Uterus (tissue), 4 donors: ENCODE data around the gene RCHY1. TPM values are rescaled to one million over a fixed set of nuclear protein-coding genes. Genes with fewer than 3 reads are reported as not detected.
"Not testable (repeated sequence)": the region's sequence is repeated elsewhere in the genome, so short reads cannot be mapped to it uniquely, and the experiment has no call there.

Experiments
- DNase-seq, 2 donors: peaks; one replicate each; pipeline ENCODE4 v3.0.0-alpha.2; 2019 to 2020
- H3K27ac ChIP-seq, 2 donors: fragments of 200-600 bp; sonication (generic); 1 replicate in 1 of 2; 2 replicates in 1 of 2; pipeline ENCODE4 v1.5.1; 2016 to 2018
- H3K27me3 ChIP-seq, 2 donors: fragments of 200-600 bp; sonication (generic); one replicate each; pipeline ENCODE4 v1.5.1; 2018 to 2019; ENCODE audit warnings: control low read depth in 1 of 2
- H3K36me3 ChIP-seq, 2 donors: fragments of 200-600 bp; sonication (generic); one replicate each; pipeline ENCODE4 v1.5.1; 2019; ENCODE audit warnings: control low read depth in 1 of 2
- H3K4me1 ChIP-seq, 2 donors: fragments of 200-600 bp; sonication (generic); one replicate each; pipeline ENCODE4 v1.5.1; 2018 to 2019; ENCODE audit warnings: control low read depth in 1 of 2
- H3K4me3 ChIP-seq, 2 donors: fragments of 200-600 bp; sonication (generic); 1 replicate in 1 of 2; 2 replicates in 1 of 2; pipeline ENCODE4 v1.5.1; 2018 to 2019; ENCODE audit warnings: mild to moderate bottlenecking in 1 of 2
- H3K9me3 ChIP-seq, 2 donors: fragments of 200-600 bp; sonication (generic); one replicate each; pipeline ENCODE4 v1.5.1; 2019; ENCODE audit warnings: control low read depth in 1 of 2
- CTCF ChIP-seq, 4 experiments: fragments of 200-600 bp in 2 of 4; fragments of 450-650 bp in 2 of 4; sonication (generic) in 2 of 4; IDR thresholded peaks; one replicate each; pipeline ENCODE4 v1.5.1; 2016 to 2019; ENCODE audit warnings: antibody characterized with exemption in 4 of 4, mild to moderate bottlenecking in 2 of 4, moderate library complexity in 1 of 4
- POLR2A ChIP-seq, 2 donors: fragments of 450-650 bp; IDR thresholded peaks; one replicate each; pipeline ENCODE4 v1.6.1; 2016; ENCODE audit warnings: antibody characterized with exemption in 2 of 2, mild to moderate bottlenecking in 1 of 2, moderate library complexity in 1 of 2
- intact Hi-C: fragments of 100-400 bp; cut with DNase I; formaldehyde crosslinking; loops from one replicate; pipeline ENCODE4 v1.15.1; 2023; ENCODE audit warnings: low total_unique reads
- total RNA-seq, 4 donors: library from RNA; depleted of rRNA in 3 of 4; stranded (reverse); fragments of >200 nt in 3 of 4; gene quantifications; one replicate each; pipeline versions ENCODE4 v1.1.0 to v1.2.4, GENCODE V29; 2014 to 2023
- donor health status: DM: yes; HTN: yes; CAD: no.

Gene RCHY1
- total RNA-seq, 4 donors from 2014 or later: 26.8 to 64.9 (median 33.5) TPM

- Histone ChIP-seq H3K4me1 (no peaks in the 10 kb centered on the region), H3K27me3 (no peaks in the 10 kb centered on the region), H3K4me3 (no peak overlapping the region), H3K27ac (no peak overlapping the region), H3K36me3 (no peaks in the 10 kb centered on the region), H3K9me3 (no peaks in the 10 kb centered on the region)
- TF ChIP-seq CTCF (IDR thresholded peaks at IDR 0.05) (no peak), POLR2A (IDR thresholded peaks at IDR 0.05) (no peak)
- no peak for DNase-seq
- intact Hi-C loops: no loop called here
These were observed 11.7 kb upstream of the RCHY1 start for GRCh38 chr4:75525910-75526309.

GRCh38 chr4:75525086-75525485 is 10.9 kb upstream of the RCHY1 start:
- Histone ChIP-seq H3K4me3 (no peak overlapping the region), H3K27ac (no peak overlapping the region), H3K4me1 (no peaks in the 10 kb centered on the region), H3K9me3 (no peaks in the 10 kb centered on the region), H3K36me3 (no peaks in the 10 kb centered on the region), H3K27me3 (no peaks in the 10 kb centered on the region)
- intact Hi-C loops: no loop called here
- no peak for DNase-seq
- no peak for TF ChIP-seq CTCF (IDR thresholded peaks at IDR 0.05)
- TF ChIP-seq POLR2A (IDR thresholded peaks at IDR 0.05): no peak

- DNase-seq, H3K27me3 ChIP-seq, H3K4me1 ChIP-seq, intact Hi-C loops, H3K36me3 ChIP-seq, H3K27ac ChIP-seq, H3K9me3 ChIP-seq, H3K4me3 ChIP-seq: not testable (repeated sequence)
These were observed 5.2 kb upstream of the RCHY1 start for GRCh38 chr4:75519452-75519851.

- Histone ChIP-seq H3K27ac (no peak overlapping the region), H3K9me3 (no peaks in the 10 kb centered on the region), H3K4me3 (no peak overlapping the region), H3K4me1 (peaks cover 0 to 8% of the 10 kb centered on the region in 2 donors), H3K36me3 (no peaks in the 10 kb centered on the region), H3K27me3 (no peaks in the 10 kb centered on the region)
- intact Hi-C loops: no loop called here
- no peak for DNase-seq
- TF ChIP-seq POLR2A (IDR thresholded peaks at IDR 0.05): no peak
- no peak for TF ChIP-seq CTCF (IDR thresholded peaks at IDR 0.05)
These were observed 1.9 kb upstream of the RCHY1 start for GRCh38 chr4:75516144-75516543.

- Histone ChIP-seq H3K4me3 (peak overlapping the region; percentile 70 to 96), H3K27ac (peak overlapping the region; percentile 89 to 95), H3K36me3 (no peaks in the 10 kb centered on the region), H3K9me3 (no peaks in the 10 kb centered on the region), H3K27me3 (no peaks in the 10 kb centered on the region), H3K4me1 (peaks cover 0 to 8% of the 10 kb centered on the region in 2 donors)
- TF ChIP-seq POLR2A (IDR thresholded peaks at IDR 0.05) (no peak), CTCF (IDR thresholded peaks at IDR 0.05) (no peak)
- intact Hi-C loops: no loop called here
- no peak for DNase-seq
These were observed 878 bp upstream of the RCHY1 start for GRCh38 chr4:75514949-75515612.
